ENCODE measurements around the gene MICAL3. TPM values are rescaled to one million over a fixed set of nuclear protein-coding genes. Genes with fewer than 3 reads are reported as not detected.

MICAL3 gene
- total RNA-seq, 1 donor from 2014 or later: 54.8 TPM

GRCh38 chr22:17875631-17876030 lies 148.7 kb downstream of the MICAL3 start:
- TF ChIP-seq CTCF (IDR thresholded peaks at IDR 0.05; ENCODE audit: unreplicated experiment): no peak
- no peaks in the 10 kb centered on the region for H3K9me3 Mint-ChIP-seq (ENCODE audit: low read depth)
- H3K4me1 Mint-ChIP-seq (ENCODE audit: low read depth): no peaks in the 10 kb centered on the region
- no peaks in the 10 kb centered on the region for H3K27me3 Mint-ChIP-seq
- no peak overlapping the region for H3K4me3 Mint-ChIP-seq (ENCODE audit: low read depth)
- H3K27ac Mint-ChIP-seq: no peak overlapping the region
- no peak for DNase-seq (ENCODE audit: low spot score, unreplicated experiment)
- peaks cover 2% of the 10 kb centered on the region for H3K36me3 Mint-ChIP-seq (ENCODE audit: insufficient read depth)

- H3K4me3 Mint-ChIP-seq (ENCODE audit: low read depth): no peak overlapping the region
- DNase-seq (ENCODE audit: low spot score, unreplicated experiment): no peak
- no peak for TF ChIP-seq CTCF (IDR thresholded peaks at IDR 0.05; ENCODE audit: unreplicated experiment)
- H3K9me3 Mint-ChIP-seq (ENCODE audit: low read depth): no peaks in the 10 kb centered on the region
- H3K36me3 Mint-ChIP-seq (ENCODE audit: insufficient read depth): peaks cover 2% of the 10 kb centered on the region
- H3K27ac Mint-ChIP-seq: no peak overlapping the region
- H3K27me3 Mint-ChIP-seq: no peaks in the 10 kb centered on the region
- no peaks in the 10 kb centered on the region for H3K4me1 Mint-ChIP-seq (ENCODE audit: low read depth)
Measured at GRCh38 chr22:17875156-17875555, 149.2 kb downstream of the MICAL3 start.

GRCh38 chr22:17874231-17874905 lies 150.0 kb downstream of the MICAL3 start:
- Mint-ChIP-seq H3K9me3 (ENCODE audit: low read depth) (no peaks in the 10 kb centered on the region), H3K4me3 (ENCODE audit: low read depth) (no peak overlapping the region), H3K27me3 (no peaks in the 10 kb centered on the region), H3K36me3 (ENCODE audit: insufficient read depth) (peaks cover 2% of the 10 kb centered on the region), H3K4me1 (ENCODE audit: low read depth) (no peaks in the 10 kb centered on the region), H3K27ac (no peak overlapping the region)
- TF ChIP-seq CTCF (IDR thresholded peaks at IDR 0.05; ENCODE audit: unreplicated experiment): no peak
- no peak for DNase-seq (ENCODE audit: low spot score, unreplicated experiment)

- H3K27ac Mint-ChIP-seq: no peak overlapping the region
- no peaks in the 10 kb centered on the region for H3K27me3 Mint-ChIP-seq
- no peaks in the 10 kb centered on the region for H3K9me3 Mint-ChIP-seq (ENCODE audit: low read depth)
- peaks cover 2% of the 10 kb centered on the region for H3K36me3 Mint-ChIP-seq (ENCODE audit: insufficient read depth)
- DNase-seq (ENCODE audit: low spot score, unreplicated experiment): no peak
- no peak for TF ChIP-seq CTCF (IDR thresholded peaks at IDR 0.05; ENCODE audit: unreplicated experiment)
- H3K4me3 Mint-ChIP-seq (ENCODE audit: low read depth): no peak overlapping the region
- no peaks in the 10 kb centered on the region for H3K4me1 Mint-ChIP-seq (ENCODE audit: low read depth)
Measured at GRCh38 chr22:17873804-17874203, 150.6 kb downstream of the MICAL3 start.

- no peaks in the 10 kb centered on the region for H3K4me1 Mint-ChIP-seq (ENCODE audit: low read depth)
- H3K36me3 Mint-ChIP-seq (ENCODE audit: insufficient read depth): peaks cover 2% of the 10 kb centered on the region
- H3K27ac Mint-ChIP-seq: no peak overlapping the region
- DNase-seq (ENCODE audit: low spot score, unreplicated experiment): no peak
- no peaks in the 10 kb centered on the region for H3K9me3 Mint-ChIP-seq (ENCODE audit: low read depth)
- no peak overlapping the region for H3K4me3 Mint-ChIP-seq (ENCODE audit: low read depth)
- no peak for TF ChIP-seq CTCF (IDR thresholded peaks at IDR 0.05; ENCODE audit: unreplicated experiment)
- H3K27me3 Mint-ChIP-seq: no peaks in the 10 kb centered on the region
Measured at GRCh38 chr22:17873116-17873515, 151.2 kb downstream of the MICAL3 start.
